Chondrocyte (in vitro differentiated cells): Measurements from ENCODE around the gene NAALADL2. TPM values are rescaled to one million over a fixed set of nuclear protein-coding genes. Genes with fewer than 3 reads are reported as not detected.

Experiments used
- DNase-seq: peaks from one replicate; pipeline ENCODE4 v3.0.0; 2021; ENCODE audit warnings: mixed read lengths, low spot score
- H3K27ac Mint-ChIP-seq: one replicate; pipeline ENCODE4 v1.8.0; 2021; ENCODE audit warnings: mild to moderate bottlenecking, moderate library complexity, mixed read lengths; ENCODE audit not compliant: unreplicated experiment
- H3K27me3 Mint-ChIP-seq: 2 replicates; pipeline ENCODE4 v1.8.0; 2021; ENCODE audit warnings: low read depth, mixed read lengths
- H3K36me3 Mint-ChIP-seq: 2 replicates; pipeline ENCODE4 v1.8.0; 2021; ENCODE audit warnings: low read depth, mixed read lengths
- H3K4me1 Mint-ChIP-seq: 2 replicates; pipeline ENCODE4 v1.8.0; 2021; ENCODE audit warnings: low read depth, mild to moderate bottlenecking, mixed read lengths
- H3K4me3 Mint-ChIP-seq: one replicate; pipeline ENCODE4 v1.8.0; 2021; ENCODE audit warnings: mild to moderate bottlenecking, moderate library complexity, mixed read lengths; ENCODE audit not compliant: unreplicated experiment
- H3K9me3 Mint-ChIP-seq: 2 replicates; pipeline ENCODE4 v1.8.0; 2021; ENCODE audit warnings: low read depth, mixed read lengths
- total RNA-seq: library from RNA; stranded (reverse); gene quantifications from 3 replicates; pipeline ENCODE4 v1.2.1, GENCODE V29; 2021
- TF ChIP-seq, protein P1 (sequence below): fragments of 200-600 bp; sonication (generic); IDR thresholded peaks from 2 replicates; pipeline ENCODE4 v1.5.0; 2021; ENCODE audit warnings: antibody characterized with exemption, mild to moderate bottlenecking, moderate library complexity

The NAALADL2 gene
- total RNA-seq, 1 donor from 2014 or later = 8.0 TPM

DNA sequence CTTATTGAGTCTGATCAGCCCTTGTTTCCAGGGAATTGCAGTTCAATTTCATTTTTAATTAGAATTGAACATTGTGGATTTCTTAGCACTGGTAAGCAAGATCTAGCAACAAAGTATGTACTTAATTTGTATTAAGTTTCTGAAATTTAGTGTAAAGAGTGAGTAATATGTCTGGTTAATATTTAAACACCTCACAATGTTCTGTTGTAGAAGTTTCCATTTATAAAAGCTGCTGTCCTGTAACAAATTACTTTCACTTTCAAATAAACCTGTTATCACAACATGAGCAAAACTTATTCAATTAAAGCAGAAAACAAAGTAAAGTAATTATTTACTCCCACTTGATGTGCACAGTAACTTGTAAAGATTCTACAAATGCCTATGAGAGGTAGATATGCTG, 448.5 kb downstream of the NAALADL2 start:
- Mint-ChIP-seq H3K27ac (no peak overlapping the region), H3K27me3 (no peaks in the 10 kb centered on the region), H3K9me3 (no peaks in the 10 kb centered on the region), H3K4me1 (peaks cover 16% of the 10 kb centered on the region), H3K36me3 (no peaks in the 10 kb centered on the region), H3K4me3 (no peak overlapping the region)
- no peak for DNase-seq
- TF ChIP-seq, protein P1, sequence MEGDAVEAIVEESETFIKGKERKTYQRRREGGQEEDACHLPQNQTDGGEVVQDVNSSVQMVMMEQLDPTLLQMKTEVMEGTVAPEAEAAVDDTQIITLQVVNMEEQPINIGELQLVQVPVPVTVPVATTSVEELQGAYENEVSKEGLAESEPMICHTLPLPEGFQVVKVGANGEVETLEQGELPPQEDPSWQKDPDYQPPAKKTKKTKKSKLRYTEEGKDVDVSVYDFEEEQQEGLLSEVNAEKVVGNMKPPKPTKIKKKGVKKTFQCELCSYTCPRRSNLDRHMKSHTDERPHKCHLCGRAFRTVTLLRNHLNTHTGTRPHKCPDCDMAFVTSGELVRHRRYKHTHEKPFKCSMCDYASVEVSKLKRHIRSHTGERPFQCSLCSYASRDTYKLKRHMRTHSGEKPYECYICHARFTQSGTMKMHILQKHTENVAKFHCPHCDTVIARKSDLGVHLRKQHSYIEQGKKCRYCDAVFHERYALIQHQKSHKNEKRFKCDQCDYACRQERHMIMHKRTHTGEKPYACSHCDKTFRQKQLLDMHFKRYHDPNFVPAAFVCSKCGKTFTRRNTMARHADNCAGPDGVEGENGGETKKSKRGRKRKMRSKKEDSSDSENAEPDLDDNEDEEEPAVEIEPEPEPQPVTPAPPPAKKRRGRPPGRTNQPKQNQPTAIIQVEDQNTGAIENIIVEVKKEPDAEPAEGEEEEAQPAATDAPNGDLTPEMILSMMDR = no peak

DNA sequence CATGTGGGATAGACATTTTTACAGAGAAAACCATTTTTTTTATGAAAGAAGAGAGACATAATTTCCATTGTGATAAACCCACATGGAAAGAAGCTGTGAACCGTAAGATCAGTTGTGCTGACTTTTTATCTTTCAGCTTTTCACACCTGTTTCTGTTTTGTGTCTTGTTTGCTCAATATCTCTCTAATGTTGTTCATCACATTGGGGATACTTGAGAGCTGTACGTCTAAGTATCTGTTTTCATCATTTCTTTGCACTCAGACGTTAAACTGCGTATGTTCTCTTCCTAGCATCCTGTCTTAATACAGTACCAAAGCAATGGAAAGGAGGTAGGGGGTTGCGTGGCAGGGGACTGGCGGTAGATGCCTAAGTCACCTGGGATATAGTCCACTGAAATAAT, 449.0 kb downstream of the NAALADL2 start:
- Mint-ChIP-seq H3K27me3 (no peaks in the 10 kb centered on the region), H3K36me3 (no peaks in the 10 kb centered on the region), H3K9me3 (no peaks in the 10 kb centered on the region), H3K27ac (no peak overlapping the region), H3K4me3 (no peak overlapping the region), H3K4me1 (peaks cover 16% of the 10 kb centered on the region)
- DNase-seq = no peak
- TF ChIP-seq, protein P1 = no peak

DNA sequence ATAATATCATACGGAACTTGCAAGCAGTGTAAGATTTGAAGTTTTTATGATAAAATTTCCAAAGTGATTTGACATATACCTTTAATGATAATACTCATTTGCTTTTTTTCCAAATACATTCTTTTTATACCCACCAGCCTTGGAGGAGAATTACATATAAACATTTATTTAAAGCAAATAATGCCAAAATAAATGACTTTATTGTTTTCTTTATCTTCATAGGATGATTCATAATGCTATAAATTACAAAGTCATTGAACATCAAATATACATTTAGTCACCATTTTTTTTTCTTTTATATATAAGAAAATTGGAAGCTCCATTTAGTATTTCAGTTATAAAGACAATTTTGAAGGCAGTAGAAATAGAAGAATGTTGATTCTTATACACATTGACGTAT, 450.9 kb downstream of the NAALADL2 start:
- Mint-ChIP-seq H3K27me3 (no peaks in the 10 kb centered on the region), H3K4me1 (peaks cover 11% of the 10 kb centered on the region), H3K27ac (no peak overlapping the region), H3K36me3 (no peaks in the 10 kb centered on the region), H3K4me3 (no peak overlapping the region), H3K9me3 (no peaks in the 10 kb centered on the region)
- TF ChIP-seq, protein P1 = no peak
- DNase-seq = no peak

DNA sequence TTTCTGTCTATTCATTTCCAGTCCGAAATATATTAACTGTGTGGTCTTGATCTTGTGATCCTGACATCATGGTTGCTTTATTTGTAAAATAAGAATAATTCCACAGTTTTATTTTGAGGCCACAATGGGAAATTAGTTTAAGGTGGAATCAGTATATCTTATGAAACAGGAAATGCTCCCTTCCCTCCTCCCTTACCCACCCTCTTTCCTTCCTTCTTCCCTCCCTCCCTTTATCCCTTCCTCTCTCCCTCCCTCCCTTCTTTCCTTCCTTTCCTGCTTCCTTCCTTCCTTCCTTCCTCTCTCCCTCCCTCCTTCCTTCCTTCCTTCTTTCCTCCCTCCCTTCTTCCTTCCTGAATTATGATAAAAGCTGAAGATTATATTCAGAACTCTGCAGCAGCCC, 452.3 kb downstream of the NAALADL2 start:
- peaks cover 11% of the 10 kb centered on the region for H3K4me1 Mint-ChIP-seq
- no peak overlapping the region for H3K4me3 Mint-ChIP-seq
- TF ChIP-seq, protein P1 = no peak
- no peak overlapping the region for H3K27ac Mint-ChIP-seq
- DNase-seq = no peak
- no peaks in the 10 kb centered on the region for H3K36me3 Mint-ChIP-seq
- no peaks in the 10 kb centered on the region for H3K27me3 Mint-ChIP-seq
- H3K9me3 Mint-ChIP-seq = no peaks in the 10 kb centered on the region

DNA sequence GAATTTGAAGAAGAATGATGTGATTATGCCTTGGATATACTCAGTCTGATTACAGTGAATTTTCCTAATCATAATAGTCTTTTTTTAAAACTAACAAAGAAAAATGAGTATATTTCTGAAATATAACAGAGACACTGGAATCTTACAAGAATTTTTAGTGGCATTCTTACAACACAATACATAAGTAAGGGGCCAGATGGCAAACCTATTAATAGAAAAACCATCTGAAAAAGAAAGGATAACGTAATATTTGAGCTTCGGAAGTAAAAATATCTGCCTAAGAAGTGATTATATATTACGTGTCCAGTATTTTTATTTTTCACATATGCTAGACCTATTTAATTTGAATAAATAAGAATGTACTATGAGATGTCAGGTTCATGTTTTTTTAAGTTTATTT, 452.8 kb downstream of the NAALADL2 start:
- H3K9me3 Mint-ChIP-seq = no peaks in the 10 kb centered on the region
- no peak overlapping the region for H3K27ac Mint-ChIP-seq
- H3K4me3 Mint-ChIP-seq = no peak overlapping the region
- peaks cover 11% of the 10 kb centered on the region for H3K4me1 Mint-ChIP-seq
- H3K27me3 Mint-ChIP-seq = no peaks in the 10 kb centered on the region
- DNase-seq = no peak
- TF ChIP-seq, protein P1 = no peak
- no peaks in the 10 kb centered on the region for H3K36me3 Mint-ChIP-seq
